ENCODE measurements around the gene RHOXF2.
"Not testable (repeated sequence)": the region's sequence is repeated elsewhere in the genome, so short reads cannot be mapped to it uniquely, and the experiment has no call there.

The RHOXF2 gene, protein sequence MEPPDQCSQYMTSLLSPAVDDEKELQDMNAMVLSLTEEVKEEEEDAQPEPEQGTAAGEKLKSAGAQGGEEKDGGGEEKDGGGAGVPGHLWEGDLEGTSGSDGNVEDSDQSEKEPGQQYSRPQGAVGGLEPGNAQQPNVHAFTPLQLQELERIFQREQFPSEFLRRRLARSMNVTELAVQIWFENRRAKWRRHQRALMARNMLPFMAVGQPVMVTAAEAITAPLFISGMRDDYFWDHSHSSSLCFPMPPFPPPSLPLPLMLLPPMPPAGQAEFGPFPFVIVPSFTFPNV

GRCh38 chrX:120158313-120158712 lies at the start of gene RHOXF2:
Gene RHOXF2 (plus strand): TSS chrX:120158613. CDS start chrX:120158751, 138 bp downstream.
- not testable (repeated sequence) for H3K4me1 Mint-ChIP-seq; H3K9me3 Mint-ChIP-seq; H3K27ac Mint-ChIP-seq; H3K4me3 Mint-ChIP-seq; DNase-seq (ENCODE audit: low spot score in 2 of 2); H3K27me3 Mint-ChIP-seq; H3K36me3 Mint-ChIP-seq; ATAC-seq (ENCODE audit: low read depth)

GRCh38 chrX:120109378-120109777 lies 49.0 kb upstream of the RHOXF2 start:
- DNase-seq (ENCODE audit: low spot score in 2 of 2): no peak
- Mint-ChIP-seq H3K9me3 (no peaks in the 10 kb centered on the region), H3K4me1 (no peaks in the 10 kb centered on the region), H3K27me3 (no peaks in the 10 kb centered on the region), H3K36me3 (peaks cover 2% of the 10 kb centered on the region), H3K4me3 (no peak overlapping the region), H3K27ac (no peak overlapping the region)
- no peak for ATAC-seq (ENCODE audit: low read depth)

DNA sequence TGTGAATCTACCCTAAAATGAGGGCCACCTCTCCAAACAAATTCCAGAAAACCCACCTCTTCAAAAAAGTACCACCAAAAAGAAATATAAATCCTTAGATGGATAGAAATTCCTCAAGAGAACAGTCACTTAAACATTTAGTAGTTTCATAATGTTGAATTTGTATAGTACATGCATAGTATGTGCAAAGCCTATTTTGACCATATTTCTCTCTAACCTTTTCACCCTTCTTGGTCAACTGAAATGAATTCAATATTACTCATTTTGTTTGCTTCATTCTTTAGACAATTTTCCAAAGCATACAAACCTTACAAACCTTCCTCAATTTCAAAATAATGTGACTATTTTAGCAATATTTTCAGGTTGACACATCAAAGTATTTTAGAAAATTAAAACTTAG lies 46.8 kb upstream of the RHOXF2 start:
- Mint-ChIP-seq H3K27ac (no peak overlapping the region), H3K36me3 (peaks cover 2% of the 10 kb centered on the region), H3K9me3 (no peaks in the 10 kb centered on the region), H3K4me1 (no peaks in the 10 kb centered on the region), H3K4me3 (no peak overlapping the region), H3K27me3 (no peaks in the 10 kb centered on the region)
- no peak for DNase-seq (ENCODE audit: low spot score in 2 of 2)
- ATAC-seq (ENCODE audit: low read depth): no peak

- ATAC-seq (ENCODE audit: low read depth): no peak
- no peaks in the 10 kb centered on the region for H3K9me3 Mint-ChIP-seq
- H3K4me1 Mint-ChIP-seq: no peaks in the 10 kb centered on the region
- no peak within 1 kb of the TSS for H3K27ac Mint-ChIP-seq
- H3K36me3 Mint-ChIP-seq: no peaks in the 10 kb centered on the region
- no peak within 1 kb of the TSS for H3K4me3 Mint-ChIP-seq
- DNase-seq (ENCODE audit: low spot score in 2 of 2): no peak
- H3K27me3 Mint-ChIP-seq: no peaks in the 10 kb centered on the region
Observed at GRCh38 chrX:120115438-120115963, 42.9 kb upstream of the RHOXF2 start, which contains the start of gene RHOXF1. Gene RHOXF1 (minus strand): TSS chrX:120115913. CDS start chrX:120115862, 51 bp downstream.

DNA sequence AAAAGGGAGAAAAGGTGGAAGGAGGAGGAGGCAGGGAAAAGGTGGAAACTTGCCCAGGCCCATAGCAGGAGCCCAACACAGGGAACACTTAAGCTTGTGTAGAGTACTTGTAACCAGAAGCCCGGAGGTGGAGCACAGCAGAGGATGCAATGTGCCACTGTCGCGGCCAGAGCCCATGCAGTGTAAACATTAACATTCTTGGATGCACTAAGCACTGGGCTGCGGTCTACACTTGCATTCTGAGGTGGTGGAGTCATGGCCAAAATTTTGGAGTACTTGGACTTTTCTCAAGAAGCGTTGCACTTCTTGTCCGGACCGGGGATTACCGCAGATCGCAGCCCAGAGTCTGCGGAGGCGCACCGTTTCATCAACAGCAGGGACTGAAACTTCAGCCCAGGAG lies 38.2 kb upstream of the RHOXF2 start:
- Mint-ChIP-seq H3K27ac (no peak overlapping the region), H3K4me3 (no peak overlapping the region), H3K36me3 (no peaks in the 10 kb centered on the region), H3K4me1 (no peaks in the 10 kb centered on the region), H3K27me3 (no peaks in the 10 kb centered on the region), H3K9me3 (no peaks in the 10 kb centered on the region)
- no peak for ATAC-seq (ENCODE audit: low read depth)
- no peak for DNase-seq (ENCODE audit: low spot score in 2 of 2)

DNA sequence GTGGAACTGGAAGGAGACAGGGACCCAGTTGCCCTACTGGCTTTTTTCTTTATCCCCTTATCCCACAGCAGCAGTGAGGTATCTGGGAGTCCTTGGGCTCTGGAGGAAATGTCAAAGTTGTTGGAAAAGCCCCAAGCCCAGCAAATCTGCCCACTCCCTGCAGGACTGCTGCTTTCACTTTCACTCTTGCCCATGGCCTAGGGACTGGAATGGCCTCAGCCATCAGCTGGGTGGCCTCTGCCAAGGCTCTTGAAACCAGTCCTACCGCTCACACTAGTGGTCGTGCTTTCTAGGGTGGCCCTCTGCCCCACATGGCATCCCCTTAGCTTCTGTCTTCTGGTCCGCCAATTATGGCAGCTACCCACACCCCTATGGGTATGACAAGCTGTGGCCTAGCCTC lies 33.0 kb upstream of the RHOXF2 start:
- ATAC-seq (ENCODE audit: low read depth) (no peak), DNase-seq (ENCODE audit: low spot score in 2 of 2) (no peak)
- Mint-ChIP-seq H3K4me3 (no peak overlapping the region), H3K27me3 (no peaks in the 10 kb centered on the region), H3K4me1 (no peaks in the 10 kb centered on the region), H3K36me3 (peaks cover 3% of the 10 kb centered on the region), H3K9me3 (no peaks in the 10 kb centered on the region), H3K27ac (no peak overlapping the region)

GRCh38 chrX:120128306-120128846 lies 30.0 kb upstream of the RHOXF2 start:
- not testable (repeated sequence) for DNase-seq (ENCODE audit: low spot score in 2 of 2); H3K27me3 Mint-ChIP-seq; H3K4me1 Mint-ChIP-seq; H3K27ac Mint-ChIP-seq; H3K4me3 Mint-ChIP-seq; H3K36me3 Mint-ChIP-seq; ATAC-seq (ENCODE audit: low read depth); H3K9me3 Mint-ChIP-seq

DNA sequence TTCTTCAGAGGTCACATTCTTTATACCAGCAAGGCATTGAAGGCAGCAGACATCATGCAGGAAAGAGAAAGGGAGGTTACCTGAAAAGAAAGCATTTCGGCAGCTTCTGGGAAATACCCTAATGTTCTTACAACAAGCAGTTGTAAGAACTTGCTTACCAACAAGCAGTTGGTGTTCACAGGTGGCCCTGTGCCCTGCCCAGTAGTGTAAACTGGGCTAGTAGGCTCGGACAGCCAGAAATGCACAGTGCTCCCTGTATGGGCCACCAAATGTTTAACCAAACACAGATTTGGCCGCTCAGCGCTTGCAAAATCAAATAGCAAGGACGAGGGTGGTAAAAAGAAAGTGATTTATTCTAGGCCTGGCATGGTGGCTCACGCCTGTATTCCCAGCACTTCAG lies 22.3 kb upstream of the RHOXF2 start:
- ATAC-seq (ENCODE audit: low read depth) (no peak), DNase-seq (ENCODE audit: low spot score in 2 of 2) (no peak)
- H3K4me1 Mint-ChIP-seq: peaks cover 2% of the 10 kb centered on the region
- H3K27me3 Mint-ChIP-seq: no peaks in the 10 kb centered on the region
- no peaks in the 10 kb centered on the region for H3K36me3 Mint-ChIP-seq
- no peak overlapping the region for H3K27ac Mint-ChIP-seq
- no peak overlapping the region for H3K4me3 Mint-ChIP-seq
- H3K9me3 Mint-ChIP-seq: no peaks in the 10 kb centered on the region

- DNase-seq (ENCODE audit: low spot score in 2 of 2): no peak
- Mint-ChIP-seq H3K27ac (no peak overlapping the region), H3K36me3 (no peaks in the 10 kb centered on the region)
Observed at GRCh38 chrX:120136840-120137239, 21.6 kb upstream of the RHOXF2 start.

GRCh38 chrX:120137439-120137838 lies 21.0 kb upstream of the RHOXF2 start:
- ATAC-seq (ENCODE audit: low read depth) (no peak), DNase-seq (ENCODE audit: low spot score in 2 of 2) (no peak)
- Mint-ChIP-seq H3K27ac (no peak overlapping the region), H3K9me3 (no peaks in the 10 kb centered on the region), H3K4me3 (no peak overlapping the region), H3K27me3 (no peaks in the 10 kb centered on the region), H3K4me1 (peaks cover 2% of the 10 kb centered on the region), H3K36me3 (peaks cover under 1% of the 10 kb centered on the region)

More at GRCh38 chrX:120136840-120137239, 21.6 kb upstream of the RHOXF2 start:
- H3K9me3 Mint-ChIP-seq: no peaks in the 10 kb centered on the region
- no peak overlapping the region for H3K4me3 Mint-ChIP-seq
- H3K27me3 Mint-ChIP-seq: no peaks in the 10 kb centered on the region
- no peak for ATAC-seq (ENCODE audit: low read depth)
- H3K4me1 Mint-ChIP-seq: peaks cover 2% of the 10 kb centered on the region

DNA sequence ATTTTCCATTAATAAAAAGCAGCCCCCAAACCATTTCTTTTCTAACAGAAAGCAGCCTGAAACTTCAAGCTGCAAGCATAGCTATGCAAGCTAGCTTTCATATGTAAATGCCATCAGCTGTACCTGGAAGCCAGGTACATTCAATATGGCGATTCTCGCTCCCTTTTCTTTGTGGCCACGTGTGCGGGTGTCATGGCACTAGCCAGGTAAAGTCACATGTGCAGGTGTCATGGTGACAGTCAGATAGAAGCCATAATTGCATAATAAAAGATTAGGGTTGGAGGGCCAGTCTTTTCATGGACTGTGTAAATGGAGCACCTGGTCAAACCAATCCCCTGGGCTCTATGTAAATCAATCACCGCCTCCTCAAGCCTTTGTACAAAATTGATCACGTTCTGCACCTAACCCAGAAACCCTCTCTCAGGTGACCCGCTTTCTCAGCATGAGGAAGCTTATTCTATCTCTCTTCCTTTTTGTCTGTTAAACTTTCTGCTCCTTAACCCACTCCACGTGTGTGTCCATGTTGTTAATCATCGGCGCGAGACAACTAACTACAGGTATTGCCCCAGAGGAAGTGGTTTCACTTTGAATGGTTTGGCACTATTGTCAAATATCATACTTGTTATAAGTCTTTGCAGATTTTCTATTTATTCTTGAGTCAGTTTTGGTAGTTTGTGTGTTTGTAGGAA lies 18.0 kb upstream of the RHOXF2 start:
- Mint-ChIP-seq H3K27ac (no peak overlapping the region), H3K36me3 (peaks cover 2% of the 10 kb centered on the region), H3K27me3 (no peaks in the 10 kb centered on the region), H3K4me3 (peak overlapping the region; percentile 15), H3K4me1 (peaks cover 2% of the 10 kb centered on the region), H3K9me3 (no peaks in the 10 kb centered on the region)
- ATAC-seq (ENCODE audit: low read depth) (no peak), DNase-seq (ENCODE audit: low spot score in 2 of 2) (no peak)

DNA sequence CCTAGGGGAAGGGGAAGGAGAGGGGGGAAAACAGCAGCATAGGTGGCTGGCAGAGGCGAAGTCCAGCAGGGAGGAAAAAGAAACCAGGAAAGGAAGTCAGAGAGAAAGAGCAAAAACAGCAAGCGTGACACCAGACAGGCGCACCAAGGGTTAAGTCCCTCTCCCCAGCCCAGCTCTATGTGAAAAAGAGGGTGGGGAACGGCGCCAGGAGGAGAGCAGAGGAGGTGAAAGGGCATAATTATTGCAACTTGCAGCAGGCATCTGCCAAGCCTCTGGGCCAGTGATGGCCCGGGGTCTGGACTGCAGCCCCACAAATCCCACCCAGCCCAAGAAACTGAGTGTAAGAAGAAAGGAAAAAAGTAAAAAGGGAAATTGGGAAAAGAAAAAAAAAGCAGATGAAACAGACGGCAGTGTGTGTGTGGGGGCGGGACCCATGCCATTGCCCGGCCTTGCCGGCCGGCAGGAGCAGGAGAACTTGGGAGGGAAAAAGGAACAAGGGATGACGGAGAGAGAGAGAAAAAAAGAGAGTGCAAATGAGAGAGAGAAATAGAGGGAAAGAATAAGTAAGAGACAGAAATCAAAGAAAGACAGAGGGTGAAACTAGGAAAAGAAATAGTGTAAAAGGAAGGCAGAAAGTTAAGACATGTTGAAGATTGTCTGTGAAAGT lies 14.1 kb upstream of the RHOXF2 start:
- H3K4me1 Mint-ChIP-seq: peaks cover 7% of the 10 kb centered on the region
- peaks cover 9% of the 10 kb centered on the region for H3K36me3 Mint-ChIP-seq
- peaks cover 5% of the 10 kb centered on the region for H3K9me3 Mint-ChIP-seq
- H3K4me3 Mint-ChIP-seq: no peak overlapping the region
- ATAC-seq (ENCODE audit: low read depth) (no peak), DNase-seq (ENCODE audit: low spot score in 2 of 2) (no peak)
- H3K27ac Mint-ChIP-seq: no peak overlapping the region
- H3K27me3 Mint-ChIP-seq: no peaks in the 10 kb centered on the region

GRCh38 chrX:120145295-120145925 lies 13.0 kb upstream of the RHOXF2 start:
- DNase-seq (ENCODE audit: low spot score in 2 of 2) (no peak), ATAC-seq (ENCODE audit: low read depth) (no peak)
- H3K4me3 Mint-ChIP-seq: no peak overlapping the region
- H3K9me3 Mint-ChIP-seq: peaks cover 5% of the 10 kb centered on the region
- H3K4me1 Mint-ChIP-seq: peaks cover 7% of the 10 kb centered on the region
- H3K36me3 Mint-ChIP-seq: peaks cover 9% of the 10 kb centered on the region
- H3K27ac Mint-ChIP-seq: no peak overlapping the region
- no peaks in the 10 kb centered on the region for H3K27me3 Mint-ChIP-seq

DNA sequence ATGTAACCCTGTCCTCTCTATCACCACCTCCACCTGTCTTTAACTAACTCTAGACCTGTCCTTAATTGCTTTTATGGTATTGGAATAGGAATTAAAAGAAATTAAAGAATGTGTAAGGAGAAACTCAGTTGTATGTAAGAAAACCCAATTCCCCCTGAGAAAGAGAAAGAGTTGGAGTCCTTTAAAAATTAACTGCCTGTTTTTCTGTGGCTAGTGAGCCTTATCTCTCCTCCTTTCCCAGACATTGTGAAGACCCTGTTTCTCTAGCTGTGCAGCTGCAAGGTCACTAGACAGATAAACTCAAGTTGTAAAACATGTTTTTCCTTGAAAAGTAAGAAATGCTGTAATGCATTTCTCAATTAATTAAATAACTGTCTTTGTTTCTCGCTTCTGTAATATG lies 12.1 kb upstream of the RHOXF2 start:
- not testable (repeated sequence) for H3K27me3 Mint-ChIP-seq; H3K4me3 Mint-ChIP-seq; H3K4me1 Mint-ChIP-seq; H3K27ac Mint-ChIP-seq; ATAC-seq (ENCODE audit: low read depth); H3K36me3 Mint-ChIP-seq; DNase-seq (ENCODE audit: low spot score in 2 of 2); H3K9me3 Mint-ChIP-seq

All from memory B cell (primary cell).